Epithelial cell of proximal tubule (primary cell): ENCODE results near the gene SYPL2. TPM values are rescaled to one million over a fixed set of nuclear protein-coding genes. Genes with fewer than 3 reads are reported as not detected.
"Not testable (repeated sequence)": the region's sequence is repeated elsewhere in the genome, so short reads cannot be mapped to it uniquely, and the experiment has no call there.

Source experiments
- DNase-seq: peaks from one replicate; pipeline ENCODE4 v3.0.0-alpha.2; 2011; ENCODE audit warnings: low read depth
- H3K4me3 ChIP-seq: 2 replicates; pipeline ENCODE4 v1.5.1; 2011; ENCODE audit warnings: low read depth, mild to moderate bottlenecking, low read length
- CTCF ChIP-seq: conservative IDR thresholded peaks from 2 replicates; pipeline ENCODE4 v1.5.1; 2012; ENCODE audit warnings: low read depth, mild to moderate bottlenecking, low read length
- total RNA-seq: library from RNA; depleted of rRNA; stranded (reverse); fragments of >200 nt; gene quantifications from 2 replicates; pipeline ENCODE4 v1.2.3, GENCODE V29; 2015

The SYPL2 gene
- total RNA-seq, 1 donor from 2014 or later: 0.12 TPM

GRCh38 chr1:109470245-109470644, 3.9 kb downstream of the SYPL2 start:
- no peak overlapping the region for H3K4me3 ChIP-seq
- no peak for DNase-seq
- no peak for TF ChIP-seq CTCF

GRCh38 chr1:109472779-109473178, 6.4 kb downstream of the SYPL2 start:
- no peak overlapping the region for H3K4me3 ChIP-seq
- no peak for DNase-seq
- TF ChIP-seq CTCF: no peak

- not testable (repeated sequence) for H3K4me3 ChIP-seq, DNase-seq
Observed at GRCh38 chr1:109473284-109474057, 7.1 kb downstream of the SYPL2 start.

DNA sequence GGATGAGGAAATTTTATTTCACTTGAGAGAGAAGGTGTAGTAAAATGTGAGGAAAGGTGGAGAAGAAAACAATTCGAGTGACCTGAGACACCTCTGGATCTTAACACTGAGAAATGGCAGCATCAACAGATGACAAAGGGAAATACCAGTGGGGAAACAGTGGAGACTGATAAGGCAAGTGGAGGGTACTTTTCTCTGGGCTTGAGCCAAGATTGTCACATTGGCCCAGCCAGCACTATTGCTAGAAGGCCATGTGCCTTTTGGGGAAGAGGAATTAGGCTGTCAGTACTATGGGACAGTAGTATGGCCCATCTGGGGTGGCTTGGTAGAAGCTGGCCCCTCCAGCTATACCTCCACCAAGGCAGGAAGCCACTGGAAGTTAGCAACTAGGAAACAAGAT, 8.4 kb downstream of the SYPL2 start:
- no peak for TF ChIP-seq CTCF

DNA sequence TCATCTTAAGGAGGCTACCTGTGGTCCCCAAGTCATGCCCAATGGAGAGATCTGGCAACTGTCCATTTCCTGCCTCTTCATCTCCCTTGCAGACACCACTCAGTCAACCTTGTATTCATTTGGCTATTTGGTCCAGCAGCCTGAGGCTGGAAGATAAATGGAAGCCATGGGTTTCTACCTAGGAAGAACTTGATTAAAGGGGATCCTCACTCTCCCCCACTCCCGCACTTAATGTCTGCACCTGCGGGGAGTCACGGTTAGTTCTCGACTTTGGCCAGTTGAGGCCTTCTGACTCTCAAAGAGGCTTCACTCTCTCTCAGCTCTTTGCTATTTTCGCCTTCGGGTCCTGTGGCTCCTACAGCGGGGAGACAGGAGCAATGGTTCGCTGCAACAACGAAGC, 8.9 kb downstream of the SYPL2 start:
- TF ChIP-seq CTCF: no peak
- no peak for DNase-seq
- no peak overlapping the region for H3K4me3 ChIP-seq

More for the DNA sequence above, 8.4 kb downstream of the SYPL2 start:
- DNase-seq: no peak
- H3K4me3 ChIP-seq: no peak overlapping the region

- no peak overlapping the region for H3K4me3 ChIP-seq
- no peak for TF ChIP-seq CTCF
- DNase-seq: no peak
Observed at GRCh38 chr1:109476825-109477224, 10.5 kb downstream of the SYPL2 start.

- no peak for TF ChIP-seq CTCF
- no peak overlapping the region for H3K4me3 ChIP-seq
- DNase-seq: no peak
Observed at GRCh38 chr1:109477821-109478220, 11.5 kb downstream of the SYPL2 start.
